Measurements from ENCODE around the gene SLC26A8.
A peak's percentile ranks its signal among the peaks of the same experiment; 100 is the strongest.
"Not testable (repeated sequence)": the region's sequence is repeated elsewhere in the genome, so short reads cannot be mapped to it uniquely, and the experiment has no call there.

The SLC26A8 gene

DNA sequence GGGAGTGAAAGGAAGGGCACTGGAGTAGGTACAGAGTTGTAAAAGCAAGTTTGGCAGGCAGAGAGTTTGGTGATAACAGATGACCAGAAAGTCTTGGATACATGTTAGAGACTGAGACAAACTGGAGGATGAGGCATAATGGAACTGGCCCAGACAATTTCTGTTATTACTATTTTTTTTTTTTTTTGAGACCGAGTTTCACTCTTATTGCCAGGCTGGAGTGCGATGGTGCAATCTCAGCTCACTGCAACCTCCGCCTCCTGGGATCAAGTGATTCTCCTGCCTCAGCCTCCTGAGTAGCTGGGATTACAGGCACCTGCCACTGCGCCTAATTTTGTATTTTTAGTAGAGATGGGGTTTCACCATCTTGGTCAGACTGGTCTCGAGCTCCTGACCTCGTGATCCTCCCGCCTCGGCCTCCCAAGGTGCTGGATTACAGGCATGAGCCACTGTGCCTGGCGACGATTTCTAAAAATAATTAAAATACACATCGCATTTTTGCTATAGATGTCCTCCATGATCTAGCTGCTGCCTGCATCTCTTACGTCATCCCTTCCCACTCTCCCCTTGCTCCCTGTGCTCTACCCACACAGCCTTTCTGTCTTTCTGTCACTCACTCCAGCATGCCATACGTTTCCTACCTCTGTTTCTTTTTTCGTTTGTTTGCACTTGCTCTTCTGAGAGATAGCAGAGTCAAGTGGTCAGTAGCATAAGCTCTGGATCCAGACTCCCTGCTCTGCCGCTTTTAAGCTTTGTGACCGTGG, 26.7 kb upstream of the SLC26A8 start:
- DNase-seq = no peak

DNA sequence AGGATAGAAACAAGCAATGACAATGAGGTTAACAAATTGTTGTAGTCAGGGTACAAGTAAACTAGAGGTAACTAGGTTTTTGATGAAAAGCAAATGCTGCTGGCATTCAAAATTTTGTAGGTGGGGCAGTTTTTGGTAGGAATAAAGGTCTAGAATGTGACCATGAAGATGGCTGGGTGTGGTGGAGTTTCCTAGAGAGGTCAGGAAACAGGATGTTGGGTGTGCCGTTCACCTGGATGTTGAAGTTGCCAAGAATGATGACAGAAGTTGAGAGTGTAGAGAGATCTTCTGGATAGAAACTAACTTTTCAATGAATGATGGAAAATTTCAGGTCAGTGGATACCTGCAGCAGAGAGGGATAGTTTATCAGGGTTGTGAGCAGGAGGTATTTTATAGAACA, 25.9 kb upstream of the SLC26A8 start:
- DNase-seq = no peak

DNA sequence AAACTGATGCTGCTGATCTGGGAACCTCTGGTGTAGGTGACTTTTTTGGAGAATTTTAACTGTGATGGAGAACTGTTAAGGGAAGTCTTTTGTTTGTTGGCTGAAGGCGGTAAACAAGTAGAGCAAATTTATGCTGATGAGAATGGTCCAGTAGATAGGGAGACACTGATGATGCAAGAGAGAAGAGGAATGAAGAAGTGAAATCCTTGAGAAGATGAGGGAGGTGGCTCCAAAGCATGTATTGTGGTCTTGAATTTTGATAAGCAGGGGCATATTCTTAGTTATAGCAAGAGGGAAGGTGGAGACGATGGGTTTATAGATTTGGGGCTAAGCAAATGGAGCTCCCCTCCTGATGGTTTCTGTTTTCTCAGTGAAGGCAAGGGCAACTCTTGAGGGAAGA, 25.1 kb upstream of the SLC26A8 start:
- no peak for DNase-seq

DNA sequence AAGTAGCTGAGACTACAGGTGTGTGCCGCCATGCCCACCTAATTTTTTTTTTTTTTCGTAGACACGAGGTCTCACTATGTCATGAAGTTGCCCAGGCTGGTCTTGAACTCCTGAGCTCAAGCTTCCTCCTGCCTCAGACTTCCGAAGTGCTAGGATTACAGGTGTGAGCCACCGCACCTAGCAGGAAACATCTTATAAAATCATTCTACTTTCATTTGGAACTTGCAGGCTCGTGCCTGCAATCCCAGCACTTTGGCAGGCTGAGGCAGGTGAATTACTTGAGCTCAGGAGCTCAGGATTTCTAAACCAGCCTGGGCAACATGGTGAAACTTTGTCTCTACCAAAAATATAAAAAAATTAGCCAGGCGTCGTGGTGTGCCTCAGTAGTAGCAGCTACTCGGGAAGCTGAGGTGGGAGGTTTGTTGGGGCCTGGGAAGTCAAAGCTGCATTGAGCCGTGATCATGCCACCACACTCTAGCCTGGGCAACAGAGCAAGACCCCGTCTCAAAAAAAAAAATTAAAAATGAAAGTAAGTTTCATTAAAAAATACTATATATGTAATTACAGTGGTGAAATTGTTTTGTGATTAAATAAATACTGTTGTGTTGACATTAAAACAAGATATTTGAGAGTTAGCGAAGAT, 18.3 kb upstream of the SLC26A8 start:
- DNase-seq = no peak

DNA sequence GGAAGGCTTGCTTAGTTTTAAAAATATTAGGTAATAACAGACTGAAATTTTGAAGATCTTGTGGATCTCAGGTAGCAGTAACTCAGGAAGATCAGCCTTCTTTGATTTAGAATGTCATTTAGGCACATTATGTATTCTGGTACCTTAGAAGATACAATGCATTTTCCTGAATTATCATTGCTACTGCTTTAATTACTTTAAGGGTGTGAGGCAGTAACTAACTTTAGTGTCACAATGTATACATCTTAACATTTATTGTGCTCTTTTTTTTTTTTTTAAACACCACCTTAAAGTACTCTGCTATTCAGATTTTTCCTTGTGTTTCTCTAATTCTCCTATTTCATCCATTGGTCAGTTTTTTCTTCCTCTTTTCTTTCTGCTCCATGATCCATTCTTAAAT, 16.5 kb upstream of the SLC26A8 start:
- DNase-seq = no peak

DNA sequence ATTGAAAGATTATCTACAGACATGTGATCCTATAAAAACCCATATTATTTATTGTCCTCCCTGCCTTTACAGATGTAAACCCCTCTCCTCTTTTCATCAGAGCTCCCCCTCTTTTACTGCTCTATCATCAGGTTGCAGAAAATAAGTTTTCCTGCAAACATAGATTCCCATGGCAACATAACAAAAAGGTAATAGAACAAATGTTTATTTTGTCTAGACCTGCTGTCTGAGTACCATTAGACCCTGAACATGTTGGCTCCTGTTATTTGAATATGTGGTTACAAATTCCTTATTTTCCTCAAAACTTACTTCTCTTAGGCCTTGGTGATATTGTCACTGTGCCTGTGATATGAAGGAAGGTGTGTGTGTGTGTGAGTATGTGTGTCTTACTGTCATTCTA, 14.7 kb upstream of the SLC26A8 start:
- DNase-seq = no peak

DNA sequence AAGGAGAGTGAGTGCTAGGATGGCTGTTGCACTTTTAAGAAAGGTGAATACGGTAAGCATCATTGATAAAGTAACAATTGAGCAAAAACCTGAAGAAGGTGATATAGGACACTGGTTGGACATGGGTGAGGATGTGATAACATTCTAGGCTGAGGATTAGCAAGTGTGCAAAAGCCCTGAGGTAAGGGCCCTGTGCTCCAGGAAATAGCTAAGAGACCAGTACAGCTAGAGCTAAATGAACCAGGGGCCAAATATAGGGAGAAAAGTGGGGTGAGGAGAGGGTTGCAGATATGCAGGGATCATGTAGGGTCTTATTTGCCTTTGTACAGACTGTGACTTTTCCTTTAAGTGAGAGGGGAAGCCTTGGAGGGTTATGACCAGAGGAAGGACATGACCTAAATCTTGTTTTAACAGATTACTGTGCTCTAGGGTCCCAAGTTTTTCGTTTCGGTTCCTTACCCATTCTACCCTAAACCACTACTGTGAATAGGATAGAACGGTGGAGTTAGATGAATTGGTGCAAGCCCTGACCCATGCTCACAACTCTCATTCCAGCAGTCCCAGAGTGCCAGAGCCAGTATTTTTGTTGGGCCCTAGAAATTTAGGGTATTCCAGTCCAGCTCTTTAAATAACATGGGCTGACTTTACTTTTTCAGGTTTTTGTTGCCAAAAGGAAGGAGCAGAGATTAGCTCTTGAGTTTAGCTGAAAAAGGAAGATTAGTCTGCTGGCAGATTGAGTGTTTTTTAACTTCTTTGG, 13.9 kb upstream of the SLC26A8 start:
- no peak for DNase-seq

DNA sequence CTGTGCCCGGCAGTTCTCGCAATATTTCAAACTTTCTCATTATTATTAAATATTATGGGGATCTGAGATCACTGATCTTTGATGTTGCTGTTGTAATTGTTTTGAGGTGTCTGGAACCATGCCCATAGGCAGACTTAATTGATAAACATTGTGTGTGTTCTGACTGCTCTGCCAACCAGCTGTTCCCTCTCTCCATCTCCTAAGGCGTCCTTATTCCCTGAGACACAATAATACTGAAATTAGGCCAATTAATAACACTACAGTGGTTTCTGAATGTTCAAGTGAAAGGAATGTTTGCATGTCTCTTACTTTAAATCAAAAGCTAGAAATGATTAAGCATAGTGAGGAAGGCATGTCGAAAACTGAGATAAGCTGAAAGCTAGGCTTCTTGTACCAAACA, 10.8 kb upstream of the SLC26A8 start:
- no peak for DNase-seq

DNA sequence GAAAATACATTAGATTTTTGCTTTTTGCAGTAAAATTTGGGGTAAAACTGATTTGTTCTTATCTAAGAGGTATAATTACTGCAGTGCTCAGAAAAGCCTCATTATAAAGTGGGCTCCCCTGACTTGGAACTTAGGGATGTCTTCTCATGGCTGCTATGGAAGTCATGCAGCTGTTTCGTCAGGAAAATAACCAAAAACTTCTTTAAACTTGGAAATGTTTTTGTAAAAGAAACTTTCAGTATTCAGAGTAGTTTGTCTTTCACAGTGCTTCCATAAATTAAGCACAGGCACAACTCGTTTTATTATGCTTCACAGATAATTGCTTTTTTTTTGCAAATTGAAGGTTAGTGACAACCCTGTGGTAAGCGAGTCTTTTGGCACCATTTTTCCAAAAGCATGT, 10.0 kb upstream of the SLC26A8 start:
- no peak for DNase-seq

DNA sequence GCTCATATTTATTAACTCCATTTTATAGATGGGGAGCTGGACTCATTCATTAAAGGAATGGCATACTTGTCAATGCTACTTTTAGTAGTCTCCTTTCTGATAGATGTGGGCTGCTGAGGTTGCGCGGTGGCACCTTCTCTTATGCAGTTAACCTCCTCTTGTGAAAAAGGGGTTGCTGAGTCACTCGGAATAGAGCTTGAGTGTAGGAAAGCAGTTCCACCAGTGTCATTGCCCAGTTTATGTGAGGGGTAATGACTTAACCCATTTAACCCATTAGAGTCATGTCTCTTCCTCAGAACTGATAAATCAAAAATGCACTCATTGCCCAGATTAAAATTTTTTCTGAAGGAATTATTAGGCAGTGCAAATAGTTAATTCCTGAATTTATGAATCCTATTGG, 9.5 kb upstream of the SLC26A8 start:
- peak; percentile 12 for DNase-seq

DNA sequence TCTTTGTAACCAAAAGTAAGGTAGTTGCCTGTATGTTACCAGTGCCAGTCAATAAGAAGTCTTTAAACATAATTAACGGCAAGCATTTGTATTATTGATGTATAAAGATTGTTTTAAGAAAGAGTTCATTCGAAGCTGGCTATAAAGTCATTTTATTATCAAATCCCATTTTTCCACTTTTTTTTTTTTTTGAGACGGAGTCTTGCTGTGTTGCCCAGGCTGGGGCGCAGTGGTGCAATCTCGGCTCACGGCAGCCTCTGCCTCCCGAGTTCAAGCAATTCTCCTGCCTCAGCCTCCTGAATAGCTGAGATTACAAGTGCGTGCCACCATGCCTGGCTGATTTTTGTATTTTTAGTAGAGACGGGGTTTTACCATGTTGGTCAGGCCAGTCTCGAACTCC, 8.7 kb upstream of the SLC26A8 start:
- not testable (repeated sequence) for DNase-seq

DNA sequence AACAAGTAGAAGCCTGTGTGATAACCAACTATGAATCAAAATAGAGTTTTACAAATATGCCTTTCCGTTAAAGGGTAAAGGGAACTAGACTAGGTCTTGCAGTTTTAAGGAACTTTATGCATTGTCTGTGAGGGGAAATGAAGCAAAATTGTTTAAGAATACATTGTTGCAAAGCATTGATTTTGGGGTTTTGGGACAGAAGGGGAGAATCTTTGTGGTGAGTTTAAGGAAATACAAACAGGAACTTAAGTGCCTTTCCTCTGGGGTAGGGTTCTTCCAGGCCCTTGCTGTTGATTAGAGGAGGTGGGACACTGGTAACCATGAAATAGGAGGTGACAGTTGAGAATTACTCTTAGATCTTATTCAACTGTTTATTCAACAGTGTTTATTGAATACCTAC, 7.8 kb upstream of the SLC26A8 start:
- DNase-seq = no peak

DNA sequence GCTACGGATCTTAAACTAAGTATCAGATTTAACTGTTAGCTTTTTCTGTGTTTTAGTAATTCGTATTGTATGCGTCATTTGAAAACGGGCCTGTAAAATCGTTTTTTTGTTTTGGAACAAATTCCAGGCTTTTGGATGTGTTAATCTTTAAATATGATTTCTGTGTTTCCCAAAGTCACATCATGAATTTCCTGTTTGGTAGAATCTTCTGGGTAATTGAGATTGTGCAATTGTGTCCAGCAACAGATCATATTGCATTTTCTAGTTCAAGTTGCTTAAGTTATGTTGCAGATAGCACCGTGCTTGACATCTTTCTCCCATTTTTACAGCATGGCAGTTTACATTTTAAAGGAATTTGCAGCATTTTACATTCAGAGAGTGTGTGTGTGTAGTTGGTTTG, 5.0 kb upstream of the SLC26A8 start:
- no peak for DNase-seq

DNA sequence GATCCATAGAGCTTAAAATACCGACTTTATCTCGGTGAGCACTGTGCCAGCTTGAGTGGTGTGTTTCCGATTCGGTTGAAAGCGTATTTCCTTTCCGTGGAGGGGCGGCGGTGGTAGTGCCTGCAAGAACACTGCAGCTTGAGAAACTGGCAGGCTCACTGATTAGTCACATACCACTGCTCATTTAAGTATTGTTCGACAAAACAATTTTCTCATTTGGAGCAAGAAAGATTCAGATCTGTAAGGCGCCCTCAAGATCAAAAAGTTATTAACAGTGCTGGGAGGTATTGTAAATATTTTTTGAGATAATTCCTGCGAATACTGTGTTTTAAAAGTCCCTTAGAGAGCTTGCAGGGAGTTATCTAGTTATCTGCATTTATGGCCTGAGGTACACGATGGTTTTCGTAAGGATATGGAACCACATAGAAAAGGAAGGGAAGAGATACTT, 4.5 kb upstream of the SLC26A8 start:
- DNase-seq = peak; percentile 70

DNA sequence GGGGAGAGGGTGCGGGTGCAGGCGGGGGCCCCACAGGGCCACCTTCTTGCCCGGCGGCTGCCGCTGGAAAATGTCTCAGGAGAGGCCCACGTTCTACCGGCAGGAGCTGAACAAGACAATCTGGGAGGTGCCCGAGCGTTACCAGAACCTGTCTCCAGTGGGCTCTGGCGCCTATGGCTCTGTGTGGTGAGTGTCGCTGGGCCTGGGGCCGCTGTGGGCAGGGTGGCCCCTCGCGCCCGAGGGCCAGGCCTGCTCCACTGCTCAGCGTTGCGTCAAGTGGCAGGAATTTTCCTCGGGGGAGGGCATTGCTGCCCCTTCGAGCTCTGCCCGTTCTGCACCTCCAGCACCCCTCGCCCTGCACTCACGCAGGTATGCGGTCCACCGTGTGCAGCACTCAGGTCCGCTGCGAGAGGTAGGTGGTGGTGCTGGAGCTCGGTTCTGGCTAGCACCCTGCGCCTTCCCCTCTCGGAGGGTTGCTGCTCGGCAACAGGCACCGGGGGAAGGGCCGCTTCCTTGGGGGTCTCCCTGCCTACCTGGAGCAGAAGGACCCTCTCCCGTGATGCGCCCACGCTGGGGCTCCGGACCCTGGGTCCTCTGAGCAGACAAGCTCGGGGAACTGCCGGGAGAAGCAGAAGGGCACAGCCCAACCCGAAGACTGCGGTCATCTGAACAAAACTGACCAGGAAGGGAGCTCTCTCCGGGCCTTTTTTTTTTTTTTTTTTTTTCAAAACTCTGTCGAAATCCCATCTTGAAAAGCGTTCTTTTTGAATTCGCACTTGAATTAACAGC, 3.8 kb upstream of the SLC26A8 start:
- DNase-seq = peak; percentile 25

DNA sequence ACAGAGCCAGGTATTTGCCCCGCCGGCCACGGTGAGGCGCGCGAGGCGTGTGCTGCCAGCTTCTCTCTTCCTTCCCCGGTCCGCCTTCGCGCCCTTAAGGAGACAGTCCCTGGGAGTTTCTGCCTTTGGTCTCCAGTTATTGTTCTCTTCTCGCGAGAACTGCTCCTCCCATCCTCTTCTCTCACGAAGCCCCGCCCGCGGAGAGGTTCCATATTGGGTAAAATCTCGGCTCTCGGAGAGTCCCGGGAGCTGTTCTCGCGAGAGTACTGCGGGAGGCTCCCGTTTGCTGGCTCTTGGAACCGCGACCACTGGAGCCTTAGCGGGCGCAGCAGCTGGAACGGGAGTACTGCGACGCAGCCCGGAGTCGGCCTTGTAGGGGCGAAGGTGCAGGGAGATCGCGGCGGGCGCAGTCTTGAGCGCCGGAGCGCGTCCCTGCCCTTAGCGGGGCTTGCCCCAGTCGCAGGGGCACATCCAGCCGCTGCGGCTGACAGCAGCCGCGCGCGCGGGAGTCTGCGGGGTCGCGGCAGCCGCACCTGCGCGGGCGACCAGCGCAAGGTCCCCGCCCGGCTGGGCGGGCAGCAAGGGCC, 3.2 kb upstream of the SLC26A8 start, which contains the start of gene MAPK14:
Gene MAPK14, plus strand, starts transcription at position 308 of the 587 bp plus-strand sequence. CDS start 350 bp downstream, outside the sequence.
- peak; percentile 95 for DNase-seq

DNA sequence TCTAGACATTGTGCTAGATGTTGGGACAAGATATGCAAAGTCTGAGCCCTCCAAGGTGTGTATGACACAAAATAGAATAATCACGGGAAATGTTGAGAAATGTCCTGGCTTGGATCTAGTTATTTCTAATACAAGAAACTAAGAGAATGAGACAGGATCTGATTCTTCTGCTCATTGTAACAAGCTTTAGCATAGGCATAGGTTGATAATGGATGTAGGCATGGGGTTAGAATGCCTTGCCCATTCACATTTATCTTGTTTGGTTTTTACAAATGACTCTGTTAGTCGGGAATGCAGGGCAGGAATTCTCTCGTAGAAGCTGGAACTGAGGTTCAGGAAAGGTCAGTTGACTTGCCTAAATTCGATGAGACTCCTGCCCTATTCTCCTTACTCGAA, 1.5 kb upstream of the SLC26A8 start:
- DNase-seq = no peak

DNA sequence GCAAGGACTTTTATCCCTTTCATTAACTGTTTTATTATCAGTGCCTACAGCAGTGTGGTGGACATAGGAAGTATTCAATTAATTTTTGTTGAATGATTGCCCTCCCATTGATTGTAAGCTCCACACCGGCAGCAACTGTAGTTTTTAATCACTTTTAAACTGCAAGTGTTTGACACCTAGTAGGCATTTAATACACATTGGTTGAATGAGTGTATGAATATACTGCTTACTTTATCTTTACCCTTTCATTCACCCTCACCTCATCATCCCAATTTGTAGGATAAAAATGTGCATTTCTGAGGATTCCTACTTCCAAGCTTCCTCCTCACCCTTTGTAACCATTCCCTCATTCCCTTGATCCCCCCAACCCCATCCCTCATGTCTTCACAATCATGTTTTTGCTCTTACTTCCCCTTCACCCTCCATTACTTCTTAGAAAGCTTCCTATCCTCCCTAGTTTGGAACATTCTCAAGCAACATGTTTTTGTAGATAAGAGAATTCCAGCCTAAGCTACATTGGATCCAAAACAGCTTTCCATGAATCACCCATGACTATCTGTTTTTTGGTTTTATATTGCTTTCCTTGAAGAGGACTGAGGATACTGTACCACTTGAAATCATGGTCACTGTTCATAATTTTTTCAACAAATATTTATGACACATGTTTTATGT, 955 bp upstream of the SLC26A8 start:
- DNase-seq = no peak

DNA sequence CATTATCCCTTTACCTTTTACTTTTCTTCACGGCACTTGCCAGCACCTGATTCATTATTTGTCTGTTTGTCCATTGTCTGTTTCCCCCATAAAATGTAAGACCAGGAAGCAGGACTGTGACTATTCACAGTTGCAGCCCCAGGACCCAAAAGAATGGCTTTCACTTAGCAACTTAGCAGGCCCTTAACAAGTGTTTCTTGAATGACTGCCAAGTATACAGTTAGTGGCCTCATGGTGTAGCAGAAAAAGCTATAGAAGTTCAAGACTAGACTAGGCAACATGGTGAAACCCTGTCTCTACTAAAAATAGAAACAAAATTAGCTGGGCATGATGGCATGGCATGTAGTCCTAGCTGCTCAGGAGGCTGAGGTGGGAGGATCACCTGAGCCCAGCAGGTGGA, 4.3 kb downstream of the SLC26A8 start:
- no peak for DNase-seq

DNA sequence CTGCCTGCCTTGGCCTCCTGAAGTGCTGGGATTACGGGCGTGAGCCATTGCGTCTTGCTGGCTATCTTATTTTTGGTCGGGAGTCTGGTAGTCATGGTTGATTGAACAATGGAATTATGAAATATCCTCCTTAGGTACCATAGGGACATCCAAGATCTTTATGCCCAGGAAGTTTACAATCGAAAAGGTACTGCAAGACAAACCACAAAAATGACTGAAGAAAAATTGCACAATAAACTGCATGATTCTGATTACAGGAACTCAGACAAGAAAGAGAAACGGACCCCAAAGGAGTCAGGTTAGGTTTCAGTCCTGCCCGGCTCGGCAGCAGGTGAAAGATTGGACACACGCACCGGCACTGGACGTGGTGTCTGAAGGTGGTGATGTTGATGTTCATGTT, 5.3 kb downstream of the SLC26A8 start:
- no peak for DNase-seq

DNA sequence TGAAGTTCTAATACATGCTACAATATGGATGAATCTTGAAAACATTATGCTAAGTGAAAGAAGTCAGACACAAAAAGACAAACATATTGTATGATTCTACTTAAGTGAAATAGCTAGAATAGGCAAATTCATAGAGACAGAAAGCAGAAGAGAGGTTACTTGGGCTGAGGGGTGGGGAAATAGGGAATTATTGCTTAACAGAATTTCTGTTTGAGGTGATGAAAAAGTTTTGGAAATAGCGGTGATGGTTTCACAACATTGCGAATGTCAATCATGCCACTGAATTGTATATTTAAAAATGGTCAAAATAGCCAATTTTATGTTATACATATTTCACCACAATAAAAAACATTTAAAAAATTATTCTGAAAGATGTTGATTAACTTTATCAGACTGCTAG, 6.1 kb downstream of the SLC26A8 start:
- DNase-seq = no peak

DNA sequence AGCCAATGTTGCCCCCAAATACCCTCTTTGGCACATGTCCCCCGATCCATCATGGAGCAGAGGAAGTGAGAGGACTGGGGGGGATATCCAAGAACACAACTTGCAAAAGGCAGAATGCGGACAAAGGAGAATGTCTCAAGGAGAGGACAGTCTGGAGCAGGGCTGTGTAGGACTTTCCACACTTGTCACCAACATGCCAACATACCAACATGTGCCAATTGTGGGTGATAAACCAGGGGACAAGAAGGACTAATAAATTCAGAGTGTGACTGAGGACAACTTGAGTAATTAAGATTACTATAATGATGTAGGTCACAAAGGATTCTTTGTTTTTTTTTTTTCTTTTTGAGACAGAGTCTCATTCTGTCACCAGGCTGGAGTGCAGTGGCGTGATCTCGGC, 8.8 kb downstream of the SLC26A8 start:
- DNase-seq = no peak

Data from stimulated activated CD4-positive, alpha-beta T cell treated with anti-CD3 and anti-CD28 coated beads, Interleukin-12 subunit alpha, Interleukin-12 subunit beta, amount 100 ng/mL, for 4 hours (primary cell).